Measurements from ENCODE around the gene AOC3. TPM values are rescaled to one million over a fixed set of nuclear protein-coding genes. Genes with fewer than 3 reads are reported as not detected.

AOC3 gene
- polyA plus RNA-seq, 1 of the 3 experiments (the other 2 are of a cell fraction), result 0.03 TPM

DNA sequence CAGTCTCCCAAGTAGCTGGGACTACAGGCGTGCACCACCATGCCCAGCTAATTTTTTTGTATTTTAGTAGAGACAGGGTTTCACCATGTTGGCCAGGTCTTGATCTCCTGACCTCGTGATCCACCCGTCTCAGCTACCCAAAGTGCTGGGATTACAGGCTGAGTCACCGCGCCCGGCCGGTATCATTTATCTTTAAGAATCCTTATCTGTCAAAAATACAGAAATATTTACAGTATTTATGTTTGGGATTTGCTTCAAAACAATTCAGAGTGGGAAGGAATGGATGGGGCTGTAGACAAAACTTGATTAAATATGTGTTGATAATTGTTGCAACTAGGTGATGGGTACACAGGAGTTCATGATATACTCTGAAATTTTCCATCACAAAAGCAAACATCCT is 29.8 kb upstream of the AOC3 start:
- WGBS (ENCODE audit: low lambda C conversion rate), result 86% methylated on average over 7 of the region's 7 CpGs
- Histone ChIP-seq H4K20me1 (ENCODE audit: insufficient read depth) (no peaks in the 10 kb centered on the region), H3K79me2 (ENCODE audit: insufficient read depth) (peaks cover 34% of the 10 kb centered on the region), H3K4me1 (ENCODE audit: control insufficient read depth in 1 of 2, insufficient read depth in 2 of 2, low read depth in 1 of 2, low read length in 1 of 2) (peaks cover under 1 to 4% of the 10 kb centered on the region in 2 experiments; a peak in 1 of 4 replicates), H3F3A (replicated peaks; ENCODE audit: insufficient read depth) (peaks cover 43% of the 10 kb centered on the region), H3K9me2 (no peaks in the 10 kb centered on the region), H3K4me3 (ENCODE audit: low read depth in 2 of 2, low read length in 1 of 2) (no peak overlapping the region), H3K36me3 (replicated peaks in 1 of 2; ENCODE audit: control insufficient read depth in 1 of 2, insufficient read depth in 2 of 2, low read length in 1 of 2) (peaks cover 44 to 61% of the 10 kb centered on the region in 2 experiments), H3K27me3 (ENCODE audit: insufficient read depth) (no peaks in the 10 kb centered on the region), H3K9me3 (no peaks in the 10 kb centered on the region), H2AFZ (ENCODE audit: low read depth) (no peak overlapping the region), H3K9ac (no peak overlapping the region), H3K27ac (ENCODE audit: low read depth in 2 of 2, low read length in 1 of 2) (no peak overlapping the region), H3K4me2 (no peak overlapping the region)
- ChIA-PET CTCF (interaction anchor here (0.6 to 3.7 kb wide), 11 partner anchors 10 to 108 kb away, joined by 3 to 35 read pairs (median 3); partner anchors contain the start of gene WNK4), POLR2A (interaction anchor here (0.6 kb wide), 1 partner anchor 22 kb away, joined by 3 read pairs; the partner anchor contains the start of gene CNTD1)
- no peak for DNase-seq
- TF ChIP-seq MEF2A (IDR thresholded peaks at IDR 0.05; ENCODE audit: borderline replicate concordance, low read depth) (no peak), FOXJ3 (CRISPR knock-in tag; IDR thresholded peaks at IDR 0.05) (no peak), CHD2 (IDR thresholded peaks at IDR 0.05; ENCODE audit: low read length, partially characterized antibody) (no peak), RFX5 (IDR thresholded peaks at IDR 0.05; ENCODE audit: low read length) (no peak), POLR2AphosphoS5 (IDR thresholded peaks at IDR 0.05; ENCODE audit: low read depth, low read length) (no peak), MXI1 (IDR thresholded peaks at IDR 0.05; ENCODE audit: low read depth, low read length) (no peak), NRF1 (IDR thresholded peaks at IDR 0.05; ENCODE audit: low read depth, low read length) (no peak), EZH2phosphoT487 (IDR thresholded peaks at IDR 0.05; ENCODE audit: borderline replicate concordance, low read depth) (no peak), GABPA (IDR thresholded peaks at IDR 0.05; ENCODE audit: low read depth) (no peak), YY1 (IDR thresholded peaks at IDR 0.05; ENCODE audit: low read depth) (no peak), RCOR1 (IDR thresholded peaks at IDR 0.05; ENCODE audit: low read length) (no peak)
- TF ChIP-seq, protein P1, sequence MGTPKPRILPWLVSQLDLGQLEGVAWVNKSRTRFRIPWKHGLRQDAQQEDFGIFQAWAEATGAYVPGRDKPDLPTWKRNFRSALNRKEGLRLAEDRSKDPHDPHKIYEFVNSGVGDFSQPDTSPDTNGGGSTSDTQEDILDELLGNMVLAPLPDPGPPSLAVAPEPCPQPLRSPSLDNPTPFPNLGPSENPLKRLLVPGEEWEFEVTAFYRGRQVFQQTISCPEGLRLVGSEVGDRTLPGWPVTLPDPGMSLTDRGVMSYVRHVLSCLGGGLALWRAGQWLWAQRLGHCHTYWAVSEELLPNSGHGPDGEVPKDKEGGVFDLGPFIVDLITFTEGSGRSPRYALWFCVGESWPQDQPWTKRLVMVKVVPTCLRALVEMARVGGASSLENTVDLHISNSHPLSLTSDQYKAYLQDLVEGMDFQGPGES (IDR thresholded peaks at IDR 0.05; ENCODE audit: low read depth, low read length), result no peak
- TF ChIP-seq, protein P2, sequence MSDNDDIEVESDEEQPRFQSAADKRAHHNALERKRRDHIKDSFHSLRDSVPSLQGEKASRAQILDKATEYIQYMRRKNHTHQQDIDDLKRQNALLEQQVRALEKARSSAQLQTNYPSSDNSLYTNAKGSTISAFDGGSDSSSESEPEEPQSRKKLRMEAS (IDR thresholded peaks at IDR 0.05; ENCODE audit: low read depth), result no peak

- DNase-seq, result no peak
- H3K79me2 ChIP-seq (ENCODE audit: insufficient read depth), result peaks cover 21% of the 10 kb centered on the region
- H3K4me1 ChIP-seq (ENCODE audit: control insufficient read depth in 1 of 2, insufficient read depth in 2 of 2, low read depth in 1 of 2, low read length in 1 of 2), result peaks cover 4 to 9% of the 10 kb centered on the region in 2 experiments; a peak in 3 of 4 replicates
- H3K27ac ChIP-seq (ENCODE audit: low read depth in 2 of 2, low read length in 1 of 2), result no peak overlapping the region
- no peak overlapping the region for H3K9ac ChIP-seq
- no peaks in the 10 kb centered on the region for H4K20me1 ChIP-seq (ENCODE audit: insufficient read depth)
- H3K4me3 ChIP-seq (ENCODE audit: low read depth in 2 of 2, low read length in 1 of 2), result no peak overlapping the region
- POLR2A ChIA-PET, result no interaction called here
- WGBS (ENCODE audit: low lambda C conversion rate), result 41% methylated on average over 1 of the region's 1 CpG
- peaks cover 8% of the 10 kb centered on the region for H3F3A ChIP-seq (replicated peaks; ENCODE audit: insufficient read depth)
- H3K9me2 ChIP-seq, result no peaks in the 10 kb centered on the region
- TF ChIP-seq POLR2AphosphoS5 (IDR thresholded peaks at IDR 0.05; ENCODE audit: low read depth, low read length) (no peak), TCF12 (IDR thresholded peaks at IDR 0.05) (no peak), YY1 (IDR thresholded peaks at IDR 0.05; ENCODE audit: low read depth) (no peak), CHD2 (IDR thresholded peaks at IDR 0.05; ENCODE audit: low read length, partially characterized antibody) (no peak), RCOR1 (IDR thresholded peaks at IDR 0.05; ENCODE audit: low read length) (no peak), FOSL2 (IDR thresholded peaks at IDR 0.05; ENCODE audit: borderline replicate concordance, low read depth) (no peak), TEAD4 (IDR thresholded peaks at IDR 0.05; ENCODE audit: borderline replicate concordance, insufficient read depth) (no peak), CTCF (IDR thresholded peaks at IDR 0.05) (no peak)
- TF ChIP-seq, protein P2 (IDR thresholded peaks at IDR 0.05; ENCODE audit: low read depth), result no peak
- TF ChIP-seq, protein P3, sequence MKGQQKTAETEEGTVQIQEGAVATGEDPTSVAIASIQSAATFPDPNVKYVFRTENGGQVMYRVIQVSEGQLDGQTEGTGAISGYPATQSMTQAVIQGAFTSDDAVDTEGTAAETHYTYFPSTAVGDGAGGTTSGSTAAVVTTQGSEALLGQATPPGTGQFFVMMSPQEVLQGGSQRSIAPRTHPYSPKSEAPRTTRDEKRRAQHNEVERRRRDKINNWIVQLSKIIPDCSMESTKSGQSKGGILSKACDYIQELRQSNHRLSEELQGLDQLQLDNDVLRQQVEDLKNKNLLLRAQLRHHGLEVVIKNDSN (IDR thresholded peaks at IDR 0.05; ENCODE audit: borderline replicate concordance, low read depth), result no peak
- no peaks in the 10 kb centered on the region for H3K27me3 ChIP-seq (ENCODE audit: insufficient read depth)
- H3K9me3 ChIP-seq, result no peaks in the 10 kb centered on the region
- CTCF ChIA-PET, result interaction anchor here (3.9 kb wide), 1 partner anchor 16 kb away, joined by 22 read pairs; the partner anchor contains the start of gene AOC2
- H3K4me2 ChIP-seq, result no peak overlapping the region
- no peak overlapping the region for H2AFZ ChIP-seq (ENCODE audit: low read depth)
- peaks cover 0 to 5% of the 10 kb centered on the region in 2 experiments for H3K36me3 ChIP-seq (replicated peaks in 1 of 2; ENCODE audit: control insufficient read depth in 1 of 2, insufficient read depth in 2 of 2, low read length in 1 of 2)
Measured at GRCh38 chr17:42827472-42827871, 23.5 kb upstream of the AOC3 start.
